GM19351 (cell line): ENCODE results near the gene SYT8.

Experiments used
- ATAC-seq: cut with Tn5 transposase; IDR thresholded peaks from one replicate; pipeline ENCODE4 v1.9.1; 2021; ENCODE audit warnings: mild to moderate bottlenecking, moderate library complexity; ENCODE audit not compliant: unreplicated experiment

SYT8 gene

DNA sequence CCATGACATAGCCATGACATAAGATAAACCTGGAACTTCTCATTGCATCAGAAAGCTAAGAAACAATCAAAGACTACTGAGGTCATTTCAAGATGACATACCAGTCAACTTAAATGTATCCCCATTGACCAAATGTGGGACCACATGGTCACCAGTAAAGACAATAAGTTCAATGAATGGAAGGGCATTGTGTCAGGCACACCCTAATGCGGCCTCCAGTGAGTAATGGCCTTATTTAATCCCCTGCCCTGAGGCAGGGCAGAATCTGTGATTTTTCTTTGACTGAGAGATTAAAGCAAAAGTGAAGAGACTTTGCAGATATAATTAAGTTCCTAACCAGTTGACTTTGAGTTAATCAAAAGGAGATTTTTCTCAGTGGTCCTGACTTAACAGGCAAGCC is 17.3 kb upstream of the SYT8 start:
- no peak for ATAC-seq

DNA sequence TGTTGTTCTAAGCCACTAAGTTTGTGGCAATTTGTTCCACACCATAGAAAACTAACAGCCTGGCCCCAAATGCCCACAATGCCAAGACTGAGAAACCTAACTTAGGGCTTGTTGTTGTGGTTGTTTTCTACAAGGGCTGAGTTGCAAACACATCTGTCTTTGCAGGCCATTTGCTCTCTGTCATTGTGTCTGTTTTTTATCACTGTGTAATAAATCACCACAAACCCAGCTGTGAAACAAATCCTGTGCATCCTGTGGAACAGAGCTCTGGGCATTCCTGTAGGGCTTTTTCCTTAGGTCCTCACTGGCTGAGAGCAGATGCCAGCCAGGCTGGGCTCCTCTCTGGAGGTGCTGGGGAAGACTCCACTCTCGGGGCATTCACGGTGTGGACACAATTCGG is 15.7 kb upstream of the SYT8 start:
- ATAC-seq = no peak

DNA sequence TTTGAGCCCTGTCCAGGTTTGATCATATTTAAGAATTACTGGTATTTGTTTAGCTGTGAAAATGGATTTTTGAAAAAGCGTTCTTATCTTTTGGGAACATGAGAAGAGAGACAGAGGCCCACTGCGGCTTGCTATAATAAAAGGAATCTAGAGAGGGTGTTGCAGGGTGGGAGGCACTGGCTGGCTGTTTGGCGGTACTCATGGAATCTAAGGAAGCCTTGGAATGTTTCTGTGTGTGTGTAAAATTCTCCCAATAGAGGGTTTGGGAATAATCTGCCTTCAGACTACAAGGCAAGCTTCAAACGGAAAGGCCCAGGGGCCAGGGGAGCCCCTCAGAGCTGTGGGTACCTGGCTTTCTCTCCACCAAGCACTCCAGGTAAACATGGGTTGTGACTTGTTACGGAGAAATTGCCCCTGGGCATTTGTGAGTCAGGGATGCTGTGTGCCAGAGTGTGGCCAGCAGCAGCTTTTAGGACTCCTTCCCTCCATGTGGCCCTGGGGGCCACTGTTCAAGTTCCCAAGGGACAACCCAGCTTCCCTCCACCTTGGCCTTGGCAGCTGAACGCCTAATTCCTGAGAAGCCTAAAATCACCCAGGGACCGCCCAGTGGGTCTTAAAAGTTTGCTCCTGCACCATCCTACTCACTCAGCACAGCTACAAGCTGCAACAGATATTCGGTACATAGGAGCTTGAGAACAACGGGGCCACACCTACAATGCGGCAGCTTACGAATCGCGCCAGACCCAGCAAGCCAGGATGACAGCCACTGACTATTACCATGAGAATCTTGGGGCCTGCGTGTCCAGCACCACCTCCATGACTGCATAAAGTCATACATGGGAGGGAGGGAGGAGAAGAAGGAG is 14.1 kb upstream of the SYT8 start:
- no peak for ATAC-seq

DNA sequence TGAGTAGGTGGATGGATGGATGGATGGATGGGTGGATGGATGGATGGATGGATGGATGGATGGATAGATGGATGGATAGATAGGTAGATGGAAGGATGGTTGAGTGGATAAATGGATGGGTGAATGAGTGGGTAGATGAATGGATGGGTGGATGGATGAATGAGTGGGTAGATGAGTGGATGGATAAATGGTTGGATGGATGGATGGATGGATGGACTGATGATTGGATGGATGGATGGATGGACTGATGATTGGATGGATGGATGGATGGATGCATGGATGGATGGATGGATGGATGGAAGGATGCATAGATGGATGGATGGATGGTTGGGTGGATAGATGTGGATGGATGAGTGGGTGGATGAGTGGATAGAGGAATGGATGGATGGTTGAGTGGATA is 13.2 kb upstream of the SYT8 start:
- no peak for ATAC-seq

DNA sequence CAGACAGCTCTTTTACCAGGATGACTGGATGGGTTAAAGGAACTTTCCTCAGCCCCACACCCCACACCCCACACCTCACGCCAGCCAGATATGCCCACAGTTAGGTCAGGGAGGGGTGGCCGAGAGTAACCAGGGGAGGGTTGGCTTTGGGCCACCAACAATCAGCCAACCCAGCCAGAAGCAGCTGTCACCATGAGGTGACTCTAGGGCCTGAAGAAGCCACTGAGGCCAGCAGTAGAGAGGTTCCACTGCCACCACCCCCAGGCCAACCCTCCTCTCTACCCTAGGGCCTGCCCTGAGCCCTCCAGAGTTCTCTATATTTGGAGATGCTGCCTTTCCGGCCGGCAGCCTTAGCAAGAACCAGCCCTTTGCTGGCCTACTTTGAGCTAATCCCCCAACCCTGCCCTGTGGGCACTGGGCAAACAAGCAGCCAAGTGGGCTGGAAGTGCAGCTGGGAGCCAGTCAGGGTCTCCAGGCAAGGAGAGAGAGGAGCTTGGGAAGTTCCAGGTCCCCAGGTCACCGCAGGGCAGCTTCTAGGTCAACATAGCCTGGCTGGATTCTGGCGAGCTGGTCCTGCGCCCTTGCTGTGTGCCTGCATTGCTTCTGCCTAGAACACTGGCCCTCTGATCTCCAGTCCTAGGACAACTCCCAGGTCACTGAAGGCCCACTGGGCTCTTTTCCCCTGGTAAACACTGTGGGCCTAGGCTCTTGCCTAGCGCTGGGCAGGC is 12.0 kb upstream of the SYT8 start:
- ATAC-seq = no peak

DNA sequence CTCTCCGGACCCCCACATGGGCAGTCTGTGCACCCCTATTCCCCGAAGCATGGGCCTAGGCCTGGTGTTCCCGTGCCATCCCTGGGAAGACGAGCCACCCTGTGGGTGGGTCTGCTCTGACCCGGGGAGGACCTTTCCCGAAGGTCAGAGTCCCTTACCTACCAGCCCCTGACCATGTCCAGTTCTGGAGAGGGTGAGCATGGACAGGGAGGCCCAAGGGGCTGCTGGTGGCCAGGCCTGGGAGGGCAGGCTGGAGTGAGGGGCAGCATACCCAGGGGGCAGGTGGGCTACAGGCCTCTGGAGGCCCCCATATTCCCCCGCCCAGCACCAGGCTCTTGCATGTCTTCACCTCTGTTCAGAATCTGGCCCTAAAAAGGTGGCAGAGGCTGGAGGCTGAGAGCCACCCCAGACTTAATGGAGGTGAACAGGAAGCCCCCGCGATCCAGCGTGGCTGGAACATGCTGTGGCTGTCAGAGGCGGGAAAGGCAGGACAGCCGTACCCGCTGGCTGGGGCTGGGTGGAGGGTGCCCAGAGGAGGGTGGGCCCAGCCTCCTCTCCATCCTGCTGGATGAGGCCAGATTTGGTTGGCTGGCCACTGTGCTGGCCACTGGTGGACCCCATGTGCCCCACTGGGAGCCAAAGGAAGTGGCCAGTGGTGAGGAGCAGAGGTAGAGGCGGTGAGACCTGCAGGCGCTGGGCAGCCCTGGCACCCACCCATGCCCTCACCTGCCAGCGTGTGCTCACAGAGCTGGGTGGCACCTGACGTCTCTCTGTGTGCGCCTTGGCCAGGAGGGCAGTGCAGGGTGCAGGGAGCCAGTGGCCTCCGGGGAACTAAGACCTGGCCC is 11.2 kb upstream of the SYT8 start:
- no peak for ATAC-seq

DNA sequence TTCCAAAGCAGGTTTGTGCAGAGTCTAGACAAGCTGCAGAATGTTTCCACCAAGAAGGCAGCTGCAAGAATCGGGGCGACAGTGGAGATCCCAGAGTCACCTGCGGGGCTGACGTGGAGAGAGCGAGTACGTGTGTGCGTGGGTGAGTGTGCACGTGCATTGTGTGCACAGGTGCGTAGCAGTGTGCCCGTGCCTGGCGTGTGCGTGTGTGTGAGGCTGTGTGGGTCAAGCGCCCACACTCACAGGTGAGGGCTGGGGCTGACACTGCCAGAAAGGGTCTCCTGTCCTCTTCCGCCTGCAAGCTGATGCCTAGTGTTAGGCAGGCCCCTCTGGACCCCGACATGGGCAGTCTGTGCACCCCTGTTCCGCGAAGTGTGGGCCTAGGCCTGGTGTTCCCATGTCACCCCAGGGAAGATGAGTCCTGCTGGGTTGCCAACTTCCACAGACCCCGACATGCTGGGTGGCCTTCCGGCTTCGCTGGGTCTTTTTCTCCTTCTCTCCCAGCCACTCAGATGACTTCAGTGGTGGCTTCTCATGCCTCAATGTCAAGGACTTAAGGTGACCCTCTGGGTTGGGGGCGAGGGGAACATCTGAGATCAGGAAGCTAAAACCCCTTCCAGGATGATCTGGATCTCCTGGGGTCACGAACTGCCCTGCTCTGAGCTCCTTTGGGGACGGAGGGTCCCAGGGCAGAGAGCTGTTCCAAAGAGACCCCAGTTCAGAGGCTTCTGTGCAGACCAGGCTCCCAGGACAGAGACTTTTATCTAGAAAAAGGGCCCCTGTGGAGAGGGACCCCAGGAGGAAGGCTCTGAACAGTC is 10.4 kb upstream of the SYT8 start:
- no peak for ATAC-seq

DNA sequence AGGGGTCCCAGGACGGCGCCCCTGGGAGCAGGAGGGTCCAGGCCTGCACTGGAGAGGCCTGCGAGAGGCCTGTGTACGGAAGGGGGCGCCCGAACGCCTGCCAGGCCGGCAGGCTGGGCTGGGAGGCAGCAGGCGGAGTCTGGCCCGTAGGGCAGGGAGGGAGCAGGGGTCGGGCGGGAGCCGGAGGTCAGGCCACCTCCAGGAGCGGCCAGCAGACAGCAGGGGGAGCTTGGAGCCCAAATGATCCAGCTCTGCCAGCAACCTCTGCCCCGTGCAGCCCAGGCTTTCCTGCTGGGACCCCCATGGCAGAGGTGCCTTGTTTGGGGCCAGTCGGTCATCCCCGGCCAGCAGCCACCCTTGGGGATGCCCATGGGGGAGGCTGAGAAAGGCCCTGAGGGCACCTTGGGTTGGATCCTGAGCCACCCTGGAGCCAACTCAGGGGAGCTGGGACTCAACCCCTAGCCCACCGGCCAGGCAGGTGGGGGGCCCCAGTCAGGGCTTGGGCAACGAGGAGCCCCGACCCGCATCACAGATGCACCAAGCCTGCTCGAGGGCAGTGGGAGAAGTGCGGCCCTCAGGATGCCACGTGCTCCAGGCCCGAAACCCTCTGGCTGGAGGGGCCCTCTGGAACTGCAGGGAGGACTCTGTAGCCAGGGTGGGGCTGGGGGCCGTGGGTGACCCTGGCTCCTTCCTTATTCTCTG is 9.6 kb upstream of the SYT8 start:
- no peak for ATAC-seq

DNA sequence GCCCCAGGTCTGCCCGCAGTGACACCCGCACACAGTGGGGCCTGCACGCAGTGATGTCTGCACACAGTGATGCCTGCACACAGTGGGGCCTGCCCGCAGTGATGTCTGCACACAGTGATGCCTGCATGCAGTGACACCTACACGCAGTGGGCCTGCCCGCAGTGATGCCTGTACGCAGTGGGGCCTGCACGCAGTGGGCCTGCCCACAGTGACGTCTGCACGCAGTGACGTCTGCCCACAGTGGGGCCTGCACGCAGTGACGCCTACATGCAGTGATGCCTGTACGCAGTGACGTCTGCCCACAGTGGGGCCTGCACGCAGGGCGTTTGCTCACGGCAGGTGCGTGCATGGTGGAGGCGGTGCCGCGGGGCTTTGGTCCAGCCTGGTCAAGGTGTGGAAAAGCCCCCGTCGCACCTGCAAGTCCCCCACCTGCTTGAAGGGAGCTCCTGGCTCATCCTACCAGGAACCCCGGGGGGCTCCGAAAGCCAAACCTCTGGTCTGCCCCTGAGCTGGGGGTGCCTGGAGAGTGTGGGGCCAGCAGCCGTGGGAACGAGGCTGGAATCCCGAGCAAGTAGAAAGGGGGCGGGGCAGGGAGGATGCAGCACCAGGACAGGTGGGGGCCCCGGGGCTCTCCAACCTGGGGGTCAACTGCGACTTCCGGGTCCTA is 8.9 kb upstream of the SYT8 start:
- ATAC-seq = no peak

DNA sequence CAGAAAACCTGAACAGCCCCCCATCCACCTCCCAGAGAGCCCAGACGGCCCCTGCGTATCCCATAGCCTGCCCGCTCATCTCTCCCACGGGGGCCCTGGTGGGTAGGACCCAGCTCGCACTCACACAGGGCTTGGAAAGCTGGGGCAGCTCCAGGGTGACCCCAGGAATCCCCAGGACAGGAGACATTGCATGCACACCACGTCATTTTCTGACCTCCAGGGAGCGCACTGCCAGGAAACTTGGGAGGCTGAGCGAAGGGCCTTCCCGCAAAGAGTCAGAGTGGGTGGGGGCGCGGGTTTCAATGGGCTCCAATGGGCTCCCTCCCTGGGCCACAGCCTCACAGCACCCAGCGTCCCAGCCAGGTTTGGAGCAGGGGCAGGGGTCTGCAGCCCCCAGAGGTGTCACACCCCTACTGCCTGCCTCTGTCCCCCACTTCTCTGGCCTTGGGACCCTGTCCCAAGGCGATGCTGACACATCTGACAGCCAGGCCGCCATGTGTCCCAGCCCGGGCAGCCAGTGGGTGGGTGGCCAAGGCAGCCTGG is 8.2 kb upstream of the SYT8 start:
- ATAC-seq = no peak

DNA sequence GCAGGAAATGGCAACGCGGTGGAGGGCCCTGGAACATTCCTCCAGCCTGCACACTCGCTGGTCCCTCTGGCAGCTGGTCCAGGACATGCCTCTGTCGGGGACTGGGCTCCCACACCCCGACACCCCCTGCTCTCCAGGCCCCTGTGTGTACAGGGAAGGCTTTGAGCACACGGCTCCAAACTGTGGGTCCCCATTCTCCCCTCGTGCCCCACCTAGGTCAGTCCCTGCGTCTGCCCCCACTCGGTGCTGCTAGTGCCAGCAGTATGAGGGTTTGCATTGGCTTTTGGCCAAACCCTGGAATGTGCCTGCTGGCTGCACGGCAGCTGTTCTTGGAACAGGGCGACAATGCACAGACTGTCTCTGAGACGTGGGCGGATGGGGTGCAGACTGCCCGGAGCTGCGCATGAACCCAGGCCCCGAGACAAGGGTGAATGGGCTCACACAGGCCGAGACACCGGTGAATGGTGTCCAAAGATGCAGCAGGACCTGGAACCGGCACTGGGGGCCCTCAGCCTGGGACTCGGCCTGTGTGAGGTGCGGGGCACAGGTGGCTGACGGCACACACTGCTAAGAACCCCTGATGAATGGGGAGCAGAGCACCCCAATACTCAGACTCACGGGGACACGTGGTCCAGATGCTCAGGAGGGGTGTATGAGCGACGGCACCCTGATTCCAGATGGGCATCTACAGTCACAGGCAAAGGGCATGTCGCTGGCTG is 7.5 kb upstream of the SYT8 start:
- ATAC-seq = no peak

DNA sequence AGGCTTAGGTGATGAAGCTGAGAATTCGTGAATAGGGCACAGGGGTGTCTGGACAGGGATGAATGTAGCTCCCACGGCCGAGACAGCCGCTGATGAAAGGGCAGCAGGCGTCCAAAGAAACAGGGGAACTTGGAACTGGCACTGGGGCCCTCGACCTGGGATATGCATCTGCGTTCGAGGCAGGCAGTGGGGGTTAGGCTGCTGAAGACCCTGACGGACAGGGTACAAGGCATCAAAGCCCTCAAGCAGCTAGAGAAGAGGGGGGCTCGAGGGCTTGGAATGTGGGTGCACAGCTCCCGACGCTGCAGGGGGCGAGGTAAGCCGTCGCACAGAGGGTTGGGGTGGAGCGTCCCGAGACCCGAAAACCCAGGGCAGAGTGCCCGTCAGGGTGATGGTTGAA is 6.9 kb upstream of the SYT8 start:
- ATAC-seq = no peak

DNA sequence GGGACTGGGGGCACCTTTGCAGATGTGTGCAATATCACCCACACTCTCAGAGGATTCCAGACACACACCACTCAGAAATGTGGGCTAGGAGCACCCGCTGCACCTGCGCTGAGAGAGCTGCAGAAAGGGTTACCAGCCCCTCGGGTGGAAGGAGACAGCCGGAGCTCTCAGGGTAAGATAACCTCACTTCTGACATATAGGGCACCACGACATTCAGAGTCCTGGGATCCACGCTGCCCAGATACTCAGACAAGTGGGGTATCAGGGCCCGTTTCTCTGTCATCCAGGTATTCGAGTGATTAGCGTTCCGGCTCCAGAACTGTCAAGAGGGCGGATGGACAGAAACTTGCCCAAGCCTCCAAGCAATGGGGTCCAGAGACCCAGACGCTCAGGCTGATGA is 6.2 kb upstream of the SYT8 start:
- ATAC-seq = no peak

DNA sequence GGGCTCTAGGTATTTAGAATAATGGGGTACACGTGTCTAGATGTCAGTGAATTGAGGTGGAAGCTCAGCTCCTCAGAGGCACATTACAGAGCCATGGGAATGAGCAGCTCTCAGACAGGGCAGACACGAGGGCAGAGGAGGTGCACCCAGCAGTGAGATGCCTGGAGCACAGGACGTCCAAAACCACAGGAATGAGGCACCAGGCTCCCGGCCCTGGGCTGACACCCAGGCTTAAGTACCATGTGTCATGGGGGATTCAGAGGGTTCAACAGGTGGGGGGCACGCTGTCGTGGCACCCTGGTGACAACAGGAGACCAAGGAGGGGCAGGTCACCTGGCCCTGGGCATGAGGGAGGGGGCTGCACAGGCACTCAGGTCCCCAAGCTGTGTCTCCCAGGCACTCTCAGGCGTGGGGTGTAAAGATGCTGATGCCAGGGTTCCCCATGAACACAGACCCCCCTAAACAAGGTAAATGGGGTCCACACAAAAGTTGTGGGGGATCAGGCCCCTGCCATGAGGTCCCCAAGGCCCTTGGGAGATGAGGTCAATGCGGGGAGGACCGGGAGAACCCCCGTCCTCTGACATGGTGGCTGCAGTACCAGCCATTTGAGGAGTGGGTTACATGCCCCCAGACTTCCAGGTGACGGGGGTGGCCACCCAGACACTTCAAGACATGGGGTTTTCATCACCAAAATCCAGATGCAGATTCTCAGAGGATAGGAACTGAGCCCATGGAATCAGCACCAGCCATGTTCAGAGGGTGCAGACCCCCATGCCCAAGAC is 5.6 kb upstream of the SYT8 start:
- ATAC-seq = no peak

DNA sequence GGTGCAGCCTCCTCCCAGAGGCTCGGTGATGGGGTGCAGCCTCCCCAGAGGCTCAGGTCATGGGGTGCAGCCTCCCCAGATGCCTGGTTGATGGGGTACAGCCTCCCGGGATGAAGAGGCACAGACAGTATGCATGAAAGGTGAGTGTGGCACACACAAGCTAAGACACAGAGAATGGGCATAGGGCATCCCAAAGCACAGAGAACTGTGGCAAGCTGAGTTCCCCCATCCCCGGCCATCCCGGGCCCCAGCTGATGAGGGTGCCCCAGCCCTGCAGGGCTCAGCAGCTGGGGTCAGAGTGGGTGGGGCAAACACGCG is 4.8 kb upstream of the SYT8 start:
- no peak for ATAC-seq

DNA sequence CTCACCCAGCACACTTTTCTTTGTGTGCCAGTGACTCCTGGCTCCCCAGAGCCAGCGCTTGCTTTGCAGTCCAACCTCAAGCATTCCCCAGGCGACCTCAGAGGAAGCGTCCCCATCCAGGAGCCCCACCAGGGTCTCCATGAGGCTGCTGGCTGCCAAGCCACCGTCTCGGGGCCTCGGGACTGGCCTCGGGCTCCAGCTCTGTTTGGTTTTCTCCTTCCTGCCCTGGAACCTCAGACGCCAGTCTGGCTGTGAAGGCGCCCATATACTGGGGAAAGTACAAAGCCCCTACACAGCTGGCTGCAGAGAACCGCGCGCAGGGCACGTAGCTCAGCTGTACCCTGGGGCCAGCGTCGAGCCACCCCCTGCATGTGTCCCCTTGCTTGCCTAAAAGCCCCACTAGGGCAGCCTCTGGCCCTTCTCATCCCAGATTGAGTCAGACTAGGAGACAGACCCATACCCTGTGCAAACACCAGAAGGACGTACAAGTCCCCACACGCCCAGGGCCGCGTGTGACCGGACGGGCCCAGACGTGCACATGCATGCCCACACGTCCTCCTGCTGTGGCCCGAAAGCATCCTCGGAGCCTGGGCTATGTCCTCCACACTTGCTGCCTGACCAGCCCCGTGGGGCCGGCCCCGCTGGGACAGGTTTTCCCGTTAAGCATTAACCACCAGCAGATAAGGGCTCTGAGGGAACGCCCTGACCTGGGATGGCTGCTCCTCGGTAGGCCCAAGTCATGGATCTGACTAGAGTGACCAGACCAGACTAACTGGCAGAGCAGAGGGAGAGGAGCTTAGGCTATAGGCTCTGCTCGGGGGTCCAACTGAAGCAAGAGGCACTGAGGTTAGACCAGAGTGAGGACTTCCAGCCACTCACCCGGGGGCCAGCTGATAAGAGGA is 4.2 kb upstream of the SYT8 start:
- no peak for ATAC-seq
